IPS-11a (cell line): Measurements from ENCODE around the gene TMEM218.
A peak's percentile ranks its signal among the peaks of the same experiment; 100 is the strongest.

Source experiments
- H3K4me3 ChIP-seq: one replicate; pipeline ENCODE4 v1.5.1; 2013; ENCODE audit warnings: low read depth, low read length, control low read depth

Gene TMEM218

DNA sequence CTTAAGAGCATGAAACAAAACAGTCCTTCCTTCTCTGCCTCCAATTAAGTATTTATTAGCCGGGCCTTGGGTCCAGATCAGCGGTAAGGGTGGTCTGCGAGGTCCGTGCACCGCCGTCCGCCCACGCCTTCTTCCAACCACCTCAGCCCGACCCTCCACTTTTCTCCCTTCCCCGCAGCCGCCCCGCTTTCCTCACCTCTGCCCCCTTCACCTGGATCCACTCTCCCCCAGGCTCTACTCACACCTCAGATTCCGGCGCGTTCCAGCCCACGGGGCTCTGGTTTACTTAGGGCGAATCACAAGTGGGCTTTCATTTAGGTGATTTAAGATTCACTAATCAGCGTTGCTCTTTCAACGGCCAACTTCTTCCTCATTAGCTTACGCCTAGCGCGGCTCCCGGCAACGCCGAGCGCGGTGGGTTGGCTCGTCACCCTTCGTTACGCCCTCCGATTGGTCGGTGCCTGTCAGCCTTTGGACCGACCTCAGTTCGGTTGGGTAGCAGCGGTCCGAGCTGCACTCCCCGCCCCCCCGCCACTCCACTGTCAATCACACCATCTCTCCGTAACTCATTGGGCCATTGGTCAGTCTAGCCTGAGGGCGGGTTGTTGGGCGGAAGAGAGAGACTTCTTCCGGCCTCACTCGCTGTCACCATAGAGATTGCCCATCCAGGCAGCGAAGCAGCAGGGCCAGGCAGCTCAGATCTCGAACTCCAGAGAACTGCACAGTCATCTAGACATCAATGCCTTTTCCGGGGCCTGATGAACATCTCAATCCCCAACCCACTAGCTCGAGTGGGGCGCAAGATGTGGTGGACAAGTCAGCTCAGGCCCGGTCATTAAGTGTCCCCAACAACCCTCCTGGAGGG lies at the start of gene TMEM218:
Gene TMEM218 (minus strand): TSS at position 284 of the 865 bp plus-strand sequence. CDS start 9,385 bp downstream, outside the sequence.
- peak within 1 kb of the TSS; percentile 86 for H3K4me3 ChIP-seq

DNA sequence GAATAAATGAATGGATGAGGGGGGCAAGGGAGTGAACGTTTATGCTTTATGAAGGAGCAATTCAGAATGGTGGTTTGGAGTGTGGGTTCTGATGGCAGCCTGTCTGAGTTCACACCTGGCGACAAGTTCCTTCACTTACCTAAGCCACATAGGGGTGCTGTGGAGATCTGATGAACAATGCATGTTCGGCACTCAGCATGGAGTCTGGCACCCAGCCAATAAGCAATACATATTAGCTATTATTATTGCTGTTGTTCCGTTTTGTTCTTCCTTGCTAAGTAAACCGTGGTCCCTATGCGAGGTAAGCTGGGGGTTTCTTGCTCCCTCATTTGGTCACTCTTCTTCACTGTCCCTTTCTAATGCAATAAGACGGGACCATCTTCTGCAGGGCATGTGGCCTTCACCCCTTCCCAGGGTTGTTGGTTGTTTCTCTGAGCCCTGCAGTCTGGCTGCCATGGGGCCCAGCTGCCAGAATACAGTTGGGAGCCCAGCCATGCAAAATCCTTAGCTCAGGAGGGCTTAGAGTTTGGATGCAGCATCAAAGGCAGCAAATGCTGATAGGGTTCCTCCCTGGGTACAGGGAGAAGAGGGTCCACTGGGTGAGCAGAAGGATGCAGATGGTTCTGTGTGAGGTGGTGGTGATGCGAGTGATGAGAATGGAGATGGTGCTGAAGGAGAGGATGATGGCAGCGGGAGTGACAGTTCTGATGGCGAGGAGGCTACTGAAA lies 46.7 kb upstream of the TMEM218 start:
- no peak overlapping the region for H3K4me3 ChIP-seq

DNA sequence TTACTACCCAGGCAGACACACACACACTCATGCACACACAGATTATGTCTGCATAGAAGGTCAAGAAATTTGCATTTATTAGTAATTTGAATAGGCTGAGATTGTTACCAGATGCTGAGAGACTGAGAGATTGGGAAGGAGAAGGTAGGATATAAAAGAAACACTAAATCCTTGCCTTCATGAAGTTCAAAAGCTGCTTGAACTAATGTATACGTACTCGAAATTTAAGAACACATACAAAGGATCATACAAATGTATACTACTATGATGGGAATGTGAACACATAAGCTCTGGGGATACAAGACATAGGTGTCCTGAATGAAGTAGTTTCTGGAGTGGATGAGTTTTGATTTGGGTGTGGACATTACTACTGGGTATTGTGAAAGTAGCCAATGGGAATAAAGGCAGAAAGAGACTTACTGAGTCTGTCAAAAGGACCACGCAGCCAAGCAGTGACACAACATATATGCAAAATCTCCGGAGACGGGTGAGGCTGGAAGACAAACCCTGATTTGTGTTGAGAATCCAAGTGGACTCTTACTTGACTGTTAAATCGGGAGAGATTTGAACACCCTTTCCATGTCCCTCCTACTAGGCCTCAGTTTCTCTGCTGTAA lies 45.8 kb upstream of the TMEM218 start:
- no peak overlapping the region for H3K4me3 ChIP-seq

DNA sequence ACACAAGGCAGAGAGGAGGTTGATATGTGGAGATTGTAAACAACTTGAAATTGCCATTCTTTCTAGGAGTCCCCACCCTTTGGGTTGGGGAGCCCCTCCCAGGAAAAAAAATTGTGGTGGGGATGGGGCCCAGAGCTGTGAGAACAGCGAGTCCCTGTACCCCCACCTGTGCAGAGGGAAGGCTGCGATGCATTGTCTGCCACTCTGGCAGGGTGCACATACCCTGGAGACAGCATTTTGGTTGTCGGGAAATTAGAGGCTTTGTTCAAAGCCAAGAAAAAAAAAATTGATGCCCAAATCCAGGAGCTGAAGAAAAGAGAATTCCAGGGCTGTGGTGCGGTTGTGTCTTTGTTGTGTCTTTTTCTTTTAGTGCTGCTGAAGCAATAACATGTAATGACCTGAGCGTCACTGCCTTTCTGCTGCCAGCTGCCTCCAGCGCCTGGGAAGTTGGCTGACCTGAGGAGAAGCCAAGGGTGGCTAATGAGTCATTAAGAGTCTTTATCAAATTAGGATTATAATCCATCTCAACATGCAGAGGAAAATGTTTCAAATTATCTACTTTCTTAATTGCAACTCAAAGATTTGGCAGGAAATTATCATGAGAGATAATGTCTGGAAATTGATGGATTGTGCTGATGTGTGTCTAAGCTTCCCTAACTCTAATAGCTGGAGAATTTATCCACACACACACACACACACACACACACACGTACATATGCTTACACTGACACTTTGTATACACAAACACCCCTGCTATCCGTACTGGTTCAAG lies 45.1 kb upstream of the TMEM218 start:
- H3K4me3 ChIP-seq: no peak overlapping the region

DNA sequence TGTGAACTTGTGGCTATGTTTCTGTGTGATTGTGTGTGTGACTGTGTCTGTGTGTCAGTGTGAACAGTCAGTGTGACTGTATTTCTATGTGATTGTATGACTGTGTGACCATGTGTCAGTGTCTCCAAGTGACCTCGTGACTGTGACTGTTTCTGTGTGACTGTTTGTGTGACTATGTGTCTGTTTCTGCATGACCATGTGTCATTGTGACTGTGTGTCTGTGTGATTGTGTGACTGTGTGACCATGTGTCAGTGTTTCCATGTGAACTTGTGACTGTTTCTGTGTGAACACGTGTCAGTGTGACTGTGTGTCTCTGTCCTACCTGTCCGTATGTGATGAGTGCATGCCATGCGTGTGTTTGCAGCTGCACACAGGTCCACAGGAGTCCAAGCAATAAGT lies 44.3 kb upstream of the TMEM218 start:
- no peak overlapping the region for H3K4me3 ChIP-seq

DNA sequence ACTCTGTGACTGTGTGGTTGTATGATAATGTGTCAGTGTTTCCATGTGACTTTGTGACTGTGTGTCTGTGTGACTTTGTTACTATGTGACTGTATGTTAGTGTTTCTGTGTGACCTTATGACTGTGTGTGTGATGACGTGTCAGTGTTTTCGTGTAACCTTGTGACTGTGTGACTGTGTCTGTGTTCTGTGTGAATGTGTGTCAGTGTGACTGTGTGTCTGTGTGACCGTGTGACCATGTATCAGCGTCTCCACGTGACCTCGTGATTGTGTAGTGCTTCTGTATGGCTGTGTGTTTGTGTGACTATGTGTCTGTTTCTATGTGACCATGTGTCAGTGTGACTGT lies 43.6 kb upstream of the TMEM218 start:
- H3K4me3 ChIP-seq: no peak overlapping the region

DNA sequence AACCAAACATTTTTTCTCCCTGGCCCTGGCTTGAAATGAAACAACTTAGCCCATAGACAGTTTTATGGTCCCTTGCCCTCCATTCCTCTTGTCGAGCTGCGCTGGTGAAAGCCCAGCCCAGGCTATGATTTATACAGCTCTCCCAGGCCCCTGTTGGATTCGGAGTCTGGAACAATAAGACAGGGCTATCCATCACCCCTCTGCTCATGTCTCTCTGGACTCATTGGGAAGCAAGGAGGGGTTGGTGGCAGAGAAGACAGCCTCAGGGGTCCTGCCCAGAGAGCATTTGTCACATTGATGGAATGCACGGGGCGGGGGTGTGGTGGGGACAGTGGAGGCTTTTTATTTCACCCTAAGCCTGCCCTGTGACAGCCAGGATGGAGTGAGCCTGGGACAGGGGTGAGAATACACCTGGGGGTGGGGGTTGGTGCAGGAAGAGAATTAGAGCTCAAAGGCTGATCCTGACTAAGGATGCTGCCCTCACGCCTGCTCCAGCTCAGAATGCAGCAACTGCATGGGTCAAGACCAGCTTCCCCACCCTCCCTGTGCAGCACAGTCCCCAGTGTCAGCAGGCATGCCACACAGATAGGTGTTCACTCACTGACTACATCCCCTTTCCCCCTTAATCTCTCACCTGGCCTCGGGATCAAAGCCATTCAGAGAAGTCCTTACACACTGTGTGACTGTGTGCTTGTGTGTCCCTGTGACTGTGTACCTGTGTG lies 43.1 kb upstream of the TMEM218 start:
- H3K4me3 ChIP-seq: no peak overlapping the region

DNA sequence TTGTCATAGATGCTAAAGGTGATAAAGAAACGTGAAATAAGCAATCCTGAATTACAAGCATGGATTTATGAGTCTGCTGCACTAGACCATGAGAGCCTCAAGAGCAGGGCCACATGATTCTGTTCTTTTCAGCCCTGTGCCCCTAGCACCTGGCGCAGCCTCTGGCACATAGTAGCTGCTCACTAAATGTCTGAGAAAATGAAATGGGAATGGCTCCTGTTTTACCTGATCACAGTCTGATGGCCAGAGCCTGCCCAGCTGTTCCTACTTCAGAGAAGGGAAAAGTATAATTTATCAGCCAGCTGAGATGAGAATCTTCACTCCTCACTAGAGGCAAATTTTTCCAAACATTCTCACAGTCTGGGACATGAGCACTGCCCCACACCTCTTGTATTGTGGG lies 42.4 kb upstream of the TMEM218 start:
- no peak overlapping the region for H3K4me3 ChIP-seq

DNA sequence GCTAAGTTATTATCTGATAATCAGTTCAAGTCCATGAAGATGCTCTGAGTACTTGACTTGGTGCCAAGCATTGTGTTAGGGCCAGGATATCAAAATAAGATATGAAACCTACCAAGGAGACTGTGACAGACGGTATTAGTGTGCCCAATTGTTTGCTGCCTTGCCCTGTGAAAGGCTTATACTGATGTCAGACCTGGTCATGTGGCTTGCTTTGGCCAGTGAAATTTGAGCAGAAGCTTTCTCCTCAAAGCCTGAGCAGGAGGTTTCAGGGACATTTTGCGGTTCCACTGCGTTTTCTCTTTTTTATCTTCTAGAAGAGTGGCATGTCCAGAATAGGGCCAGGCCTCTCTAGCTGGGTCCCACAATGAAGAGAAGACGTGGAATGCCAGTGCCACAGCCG lies 37.3 kb upstream of the TMEM218 start:
- no peak overlapping the region for H3K4me3 ChIP-seq

DNA sequence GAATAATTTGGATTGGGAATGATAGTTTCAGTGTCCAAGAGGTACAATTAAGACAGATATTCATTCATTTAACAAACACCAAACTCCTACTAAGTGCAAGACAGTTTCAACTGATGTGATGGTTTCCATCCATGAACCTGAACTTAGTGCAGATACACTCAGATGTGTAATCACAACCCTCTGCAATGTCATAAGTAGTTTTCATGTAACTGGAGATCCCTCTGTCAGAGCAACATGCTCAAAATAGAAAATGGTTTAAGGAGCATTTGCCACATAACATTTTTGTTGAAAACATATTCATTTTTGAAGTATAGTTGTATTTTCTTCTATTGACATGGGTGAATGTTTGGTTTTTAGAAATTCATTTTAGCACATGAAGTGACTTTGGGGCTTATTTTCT lies 36.6 kb upstream of the TMEM218 start:
- H3K4me3 ChIP-seq: no peak overlapping the region

DNA sequence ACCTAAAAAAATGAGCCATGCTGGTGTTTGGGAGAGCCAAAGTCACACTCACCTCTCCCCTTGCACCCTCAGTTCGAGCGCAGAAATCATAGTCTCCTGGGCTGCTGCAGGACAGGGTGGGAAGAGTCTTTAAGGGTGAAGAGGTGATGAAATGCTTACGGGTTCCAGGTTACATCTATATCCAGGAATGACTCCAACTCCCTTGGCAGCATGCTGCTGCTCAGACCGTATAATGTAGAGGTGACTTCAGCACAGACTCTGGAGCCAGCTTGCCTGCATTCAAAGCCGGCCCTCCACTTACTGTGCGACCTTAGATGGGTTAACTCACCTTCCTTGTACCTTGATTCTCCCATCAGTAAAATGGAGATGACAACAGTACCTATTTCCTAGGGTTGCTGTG lies 35.9 kb upstream of the TMEM218 start:
- H3K4me3 ChIP-seq: no peak overlapping the region

DNA sequence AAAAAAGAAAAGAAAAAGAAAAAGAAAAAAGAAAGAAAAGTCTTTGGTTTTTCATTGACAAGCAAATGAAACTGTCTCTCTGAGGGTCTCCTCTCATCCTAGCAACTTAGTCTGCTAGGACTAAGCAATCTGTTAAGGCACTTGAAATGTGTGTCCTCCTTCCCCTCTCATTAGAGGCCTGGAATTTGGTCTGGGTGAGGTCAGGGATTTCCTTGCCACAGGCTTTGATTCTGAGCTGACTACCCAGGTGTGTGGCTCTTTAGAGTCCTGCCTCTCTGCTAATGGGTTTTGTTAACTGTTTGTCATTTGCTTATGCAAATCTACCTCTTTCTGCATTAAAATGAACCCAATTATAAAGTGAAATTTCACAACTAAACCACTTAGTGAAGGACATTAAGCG lies 34.8 kb upstream of the TMEM218 start:
- H3K4me3 ChIP-seq: no peak overlapping the region

DNA sequence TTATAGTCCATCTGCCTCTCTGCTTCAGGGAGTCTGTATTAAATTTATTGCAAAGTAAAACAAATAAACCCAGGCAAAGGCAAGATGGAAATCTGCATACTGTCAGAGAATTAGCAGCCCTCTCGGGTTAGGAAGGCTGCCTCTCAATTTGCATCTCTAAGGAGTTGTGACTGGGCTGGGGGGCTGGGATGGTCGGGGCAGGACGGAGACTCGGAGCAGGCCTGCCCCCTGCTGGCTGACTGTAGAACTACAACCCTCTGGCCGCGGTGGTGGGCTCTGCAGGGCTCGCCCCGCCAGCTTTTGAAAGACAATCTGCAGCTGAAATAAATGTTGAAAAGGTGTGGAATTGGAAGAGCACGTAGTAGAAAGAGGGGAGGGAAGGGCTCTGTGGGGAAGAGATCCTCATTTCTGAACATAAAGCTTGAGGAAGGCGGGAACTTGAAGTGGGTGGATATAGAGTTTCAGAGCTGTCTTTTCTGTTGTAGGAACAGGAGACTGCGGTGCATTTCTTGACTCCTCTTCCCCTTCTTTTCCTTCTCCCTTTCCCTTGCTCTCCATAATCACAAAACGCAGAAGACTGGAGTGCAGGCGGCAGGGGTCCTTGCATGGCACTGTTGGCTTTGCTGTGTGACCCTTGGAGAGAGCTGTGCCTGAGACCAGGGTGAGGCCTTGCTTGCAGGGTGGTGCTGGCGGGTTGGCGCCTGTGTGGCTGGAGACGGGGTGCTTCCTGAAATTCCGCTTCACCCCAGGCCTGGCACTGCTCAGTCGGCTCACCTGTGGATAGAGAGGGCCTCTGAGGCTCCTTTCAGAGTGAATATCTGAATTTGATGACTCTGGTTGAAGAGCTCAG lies 30.5 kb upstream of the TMEM218 start:
- H3K4me3 ChIP-seq: no peak overlapping the region

DNA sequence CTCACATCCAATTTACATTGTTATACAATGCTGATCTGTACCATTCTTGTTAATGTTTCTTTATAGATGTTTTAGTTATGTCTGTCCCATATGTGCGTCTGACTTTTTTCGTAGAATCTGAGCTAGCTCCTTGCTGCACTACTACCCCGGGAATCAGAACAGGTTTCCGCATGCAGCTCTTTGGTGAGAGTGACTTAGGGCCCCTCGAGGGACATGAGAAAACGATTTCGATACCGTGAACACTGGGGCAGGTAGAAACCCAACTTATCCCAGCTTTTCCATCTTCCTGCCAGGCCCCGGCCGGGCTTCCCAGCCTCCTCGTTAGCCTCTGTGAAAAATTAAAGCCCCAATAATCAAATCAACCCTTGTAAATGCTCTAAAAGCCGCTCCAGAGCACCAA lies 29.8 kb upstream of the TMEM218 start:
- no peak overlapping the region for H3K4me3 ChIP-seq

DNA sequence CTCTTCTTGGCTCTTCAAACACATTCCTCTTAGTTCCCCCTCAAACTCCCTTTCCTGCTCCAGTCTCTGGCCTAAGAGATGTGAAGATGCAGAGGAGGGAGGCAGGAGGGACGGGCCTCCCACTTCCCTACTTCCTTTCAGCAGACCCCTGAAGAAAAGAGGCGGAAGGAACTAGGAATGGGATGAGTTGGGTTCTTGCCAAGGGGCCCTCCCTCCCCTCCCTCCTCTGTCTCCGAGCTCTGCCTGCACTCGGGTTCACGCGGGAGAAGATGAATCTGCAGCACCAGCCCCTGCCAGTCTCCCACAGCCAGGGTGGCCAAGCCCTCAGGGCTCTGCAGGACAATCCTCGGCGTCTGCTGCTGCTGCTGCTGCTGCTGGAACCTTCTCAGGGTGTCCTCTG lies 28.8 kb upstream of the TMEM218 start:
- H3K4me3 ChIP-seq: no peak overlapping the region

DNA sequence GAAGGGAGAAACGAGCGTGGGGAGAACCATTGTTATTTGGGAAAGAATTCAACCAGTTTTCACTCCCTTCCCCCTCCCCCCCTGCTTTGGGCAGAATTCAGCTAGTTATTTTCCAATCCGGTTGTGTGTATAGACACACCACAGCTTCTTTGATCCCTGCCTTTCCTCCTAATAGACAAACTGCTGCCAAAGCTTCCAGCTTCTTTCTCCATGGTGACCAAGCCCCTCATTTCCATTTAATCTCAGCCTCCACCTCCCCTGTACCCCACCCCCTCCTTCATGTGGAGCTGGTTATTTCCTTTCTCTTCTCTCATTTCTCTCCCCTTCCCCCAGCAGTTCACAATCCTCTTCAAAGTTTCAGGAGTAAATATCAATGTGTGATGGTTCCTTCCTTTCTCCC lies 28.4 kb upstream of the TMEM218 start:
- H3K4me3 ChIP-seq: no peak overlapping the region

DNA sequence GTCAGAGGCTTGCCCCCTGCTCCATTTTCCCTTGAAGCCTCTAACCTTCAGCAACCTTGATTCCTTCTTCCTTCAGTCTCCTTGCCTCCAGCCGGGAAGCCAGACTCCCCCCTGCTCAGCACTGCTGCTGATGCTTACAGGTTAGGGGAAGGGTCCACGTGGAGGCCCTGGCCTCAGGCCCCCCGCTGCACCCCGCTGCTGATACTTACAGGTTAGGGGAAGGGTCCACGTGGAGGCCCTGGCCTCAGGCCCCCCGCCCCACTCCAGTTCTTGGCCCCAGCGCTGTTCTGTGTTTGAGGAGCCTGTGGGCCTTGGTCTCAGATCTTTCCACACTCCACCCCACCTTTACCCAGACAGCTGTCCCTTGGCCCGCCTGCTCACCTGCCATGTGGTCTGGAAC lies 27.5 kb upstream of the TMEM218 start:
- no peak overlapping the region for H3K4me3 ChIP-seq

DNA sequence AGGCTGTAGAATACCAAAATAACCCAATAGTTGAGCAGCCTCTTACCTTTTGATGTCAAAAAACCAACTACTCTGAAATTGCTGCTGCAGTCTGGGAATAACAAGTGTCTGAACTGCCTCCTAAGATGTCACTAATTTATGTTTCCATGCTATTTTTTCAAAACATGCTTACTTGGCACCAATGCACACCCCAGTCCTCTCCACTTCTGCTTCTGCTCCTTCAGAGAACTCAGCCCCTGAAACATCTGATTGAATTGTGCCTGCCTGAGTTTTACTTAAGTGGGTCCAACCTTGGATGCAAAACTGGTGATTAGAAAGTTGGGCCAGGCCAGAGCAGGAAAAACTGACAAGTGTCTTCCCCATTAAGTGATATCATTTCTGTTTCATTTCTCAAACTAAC lies 24.6 kb upstream of the TMEM218 start:
- H3K4me3 ChIP-seq: no peak overlapping the region

DNA sequence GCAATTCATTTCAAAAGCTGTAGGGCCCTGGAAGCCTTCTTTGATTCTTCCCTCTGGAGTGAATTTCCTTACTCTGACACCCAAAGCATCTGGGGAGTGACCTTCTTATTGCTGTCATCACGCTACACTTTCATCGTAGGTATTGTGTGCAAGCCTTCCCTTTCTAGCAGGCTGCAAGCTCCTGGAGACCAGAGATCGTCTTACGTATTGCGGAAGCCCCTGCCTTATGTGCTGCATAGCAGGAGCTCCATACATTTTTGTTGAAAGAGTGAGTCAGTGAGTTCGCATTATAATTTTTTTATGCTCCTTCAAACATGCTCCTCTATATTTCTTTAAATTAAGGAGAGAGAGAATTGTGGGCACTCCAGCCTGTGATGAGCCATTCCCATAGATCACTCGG lies 21.2 kb upstream of the TMEM218 start:
- H3K4me3 ChIP-seq: no peak overlapping the region

DNA sequence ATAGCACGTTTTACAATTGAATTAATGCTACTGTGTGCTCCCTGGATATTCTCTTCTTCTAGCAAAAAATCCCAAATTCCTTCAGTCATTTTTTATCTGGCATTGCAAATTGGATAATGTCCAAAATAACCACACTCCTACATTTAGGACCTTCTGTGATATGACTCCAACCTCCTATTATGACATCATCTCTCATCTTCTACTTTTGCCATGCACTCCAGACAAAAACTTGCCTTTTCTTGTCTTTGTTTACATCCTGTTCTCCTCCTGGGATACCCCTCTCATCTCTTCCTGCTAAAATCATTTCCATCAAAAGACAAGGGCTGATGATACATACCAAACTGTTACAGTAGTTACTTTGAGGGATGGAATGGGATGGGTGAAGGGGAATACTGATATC lies 20.6 kb upstream of the TMEM218 start:
- no peak overlapping the region for H3K4me3 ChIP-seq
